Activated naive CD4-positive, alpha-beta T cell treated with anti-CD3 and anti-CD28 coated beads, Interleukin-2, amount 10 ng/mL, durations not matched to agents 7 days and 5 days (primary cell): ENCODE measurements around the gene RABGGTA.

Source experiments
- CTCF ChIA-PET: fragments of 350-600 bp; sonication (Branson Sonifier 250); formaldehyde crosslinking; loops from one replicate; lab custom pipeline; 2021; ENCODE audit warnings: antibody characterized with exemption; lab: Charles Lee
- DNase-seq: peaks from one replicate; pipeline ENCODE4 v3.0.0-alpha.2; 2020
- H3K27ac Mint-ChIP-seq: one replicate; pipeline ENCODE4 v1.8.0; 2021; ENCODE audit warnings: mild to moderate bottlenecking, moderate library complexity, mixed read lengths
- H3K27me3 Mint-ChIP-seq: one replicate; pipeline ENCODE4 v1.8.0; 2021; ENCODE audit warnings: mild to moderate bottlenecking, mixed read lengths
- H3K36me3 Mint-ChIP-seq: one replicate; pipeline ENCODE4 v1.8.0; 2021; ENCODE audit warnings: mixed read lengths
- H3K4me1 Mint-ChIP-seq: one replicate; pipeline ENCODE4 v1.8.0; 2021; ENCODE audit warnings: mixed read lengths
- H3K4me3 Mint-ChIP-seq: one replicate; pipeline ENCODE4 v1.8.0; 2021; ENCODE audit warnings: mild to moderate bottlenecking, moderate library complexity, mixed read lengths
- H3K9me3 Mint-ChIP-seq: one replicate; pipeline ENCODE4 v1.8.0; 2021; ENCODE audit warnings: mixed read lengths

The RABGGTA gene

DNA sequence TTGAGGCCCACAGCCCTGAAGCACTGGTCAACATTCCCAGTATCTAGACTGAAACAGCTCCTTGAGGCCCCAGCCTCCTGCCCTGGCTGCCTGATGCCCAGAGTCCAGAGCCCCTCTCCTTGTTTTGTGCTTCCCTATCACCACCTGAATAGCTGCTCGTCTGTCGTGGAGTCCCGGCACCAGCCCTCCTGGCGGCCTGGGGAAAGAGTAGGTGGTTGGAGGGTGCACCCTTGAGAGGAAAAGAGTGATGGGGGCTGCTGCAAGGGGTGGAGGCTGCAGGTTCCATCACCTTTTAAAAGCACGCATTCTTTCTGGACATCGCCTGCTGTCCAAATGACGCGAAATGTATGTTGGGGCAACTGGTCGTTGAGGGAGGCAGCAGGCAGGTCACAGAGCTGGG, 3.2 kb downstream of the RABGGTA start:
- Mint-ChIP-seq H3K4me1 (peaks cover 35% of the 10 kb centered on the region), H3K36me3 (peaks cover 20% of the 10 kb centered on the region), H3K27ac (no peak overlapping the region), H3K27me3 (no peaks in the 10 kb centered on the region), H3K9me3 (no peaks in the 10 kb centered on the region), H3K4me3 (no peak overlapping the region)
- CTCF ChIA-PET, result interaction anchor here (1.4 to 1.8 kb wide), 2 partner anchors 18 to 40 kb away, joined by 3 to 5 read pairs; partner anchors contain the start of gene CIDEB
- no peak for DNase-seq

DNA sequence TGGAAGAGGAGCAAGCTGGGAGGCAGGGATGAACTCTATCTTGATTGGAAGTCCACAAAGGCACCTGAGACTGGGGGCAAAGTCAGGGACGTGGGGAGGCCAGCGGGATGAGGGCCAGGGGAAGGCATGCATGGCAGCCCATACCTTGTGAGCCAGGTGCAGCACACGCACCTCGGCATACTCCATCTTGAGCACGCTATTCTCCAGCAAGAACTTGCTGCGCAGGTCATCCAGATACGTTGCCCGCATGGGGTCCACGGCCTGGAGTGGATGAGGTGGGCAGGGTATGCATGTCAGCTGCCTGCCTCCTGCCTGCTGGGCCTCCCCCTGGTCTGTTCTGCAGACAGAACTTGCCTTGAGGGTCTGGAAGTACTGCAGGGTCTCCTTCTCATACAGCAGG, 3.9 kb downstream of the RABGGTA start:
- CTCF ChIA-PET, result interaction anchor here (1.8 kb wide), 1 partner anchor 17 kb away, joined by 5 read pairs; no protein-coding TSS in a partner anchor
- DNase-seq, result no peak
- H3K4me3 Mint-ChIP-seq, result no peak overlapping the region
- no peak overlapping the region for H3K27ac Mint-ChIP-seq
- H3K9me3 Mint-ChIP-seq, result no peaks in the 10 kb centered on the region
- H3K27me3 Mint-ChIP-seq, result no peaks in the 10 kb centered on the region
- peaks cover 29% of the 10 kb centered on the region for H3K4me1 Mint-ChIP-seq
- H3K36me3 Mint-ChIP-seq, result peaks cover 20% of the 10 kb centered on the region

DNA sequence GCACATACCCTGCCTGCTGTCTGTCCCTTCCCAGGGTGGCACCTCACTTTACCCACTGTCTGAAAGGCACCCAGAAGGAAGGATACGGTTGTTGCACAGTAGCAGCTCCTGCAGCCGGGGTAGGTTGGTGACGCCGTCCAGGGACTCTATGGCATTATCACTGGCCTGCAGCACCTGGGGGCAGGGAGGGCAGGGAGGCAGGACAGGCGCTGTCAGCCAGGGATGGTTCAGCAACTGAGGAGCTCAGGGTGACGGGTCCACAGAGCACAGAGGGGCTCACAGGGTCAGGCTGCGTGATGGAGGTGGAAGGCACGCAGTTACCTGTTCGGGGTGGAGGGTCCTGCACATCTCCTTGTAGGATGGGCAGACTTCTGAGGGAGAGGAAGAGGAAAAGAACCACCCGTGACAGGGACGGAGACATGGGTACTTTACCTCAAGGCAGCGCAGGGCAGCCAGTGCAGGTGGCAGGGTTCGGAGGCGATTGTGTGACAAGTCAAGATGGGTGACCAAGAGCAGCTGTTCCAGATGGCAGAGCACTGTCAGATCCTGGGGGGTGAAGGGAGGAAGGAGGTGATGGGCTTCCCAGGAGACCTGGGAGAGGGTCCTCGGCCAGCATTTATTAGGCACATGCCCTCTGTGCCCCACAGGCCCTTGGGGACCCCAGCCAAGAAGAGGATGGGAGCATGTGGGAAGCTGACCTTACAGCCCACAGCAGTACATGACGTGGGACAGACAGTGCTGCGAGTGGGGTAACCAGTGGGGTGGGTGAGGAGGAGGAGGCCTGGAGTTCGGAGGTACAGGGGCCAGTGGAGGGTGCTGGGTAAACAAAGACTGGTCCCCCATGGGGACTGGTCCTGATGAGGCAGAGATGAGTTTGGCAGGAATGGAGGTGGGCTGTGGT, 4.8 kb downstream of the RABGGTA start:
- Mint-ChIP-seq H3K4me1 (peaks cover 20% of the 10 kb centered on the region), H3K36me3 (peaks cover 20% of the 10 kb centered on the region), H3K27me3 (no peaks in the 10 kb centered on the region), H3K4me3 (no peak overlapping the region), H3K9me3 (no peaks in the 10 kb centered on the region), H3K27ac (peak overlapping the region; percentile 46)
- no peak for DNase-seq
- CTCF ChIA-PET, result no interaction called here

DNA sequence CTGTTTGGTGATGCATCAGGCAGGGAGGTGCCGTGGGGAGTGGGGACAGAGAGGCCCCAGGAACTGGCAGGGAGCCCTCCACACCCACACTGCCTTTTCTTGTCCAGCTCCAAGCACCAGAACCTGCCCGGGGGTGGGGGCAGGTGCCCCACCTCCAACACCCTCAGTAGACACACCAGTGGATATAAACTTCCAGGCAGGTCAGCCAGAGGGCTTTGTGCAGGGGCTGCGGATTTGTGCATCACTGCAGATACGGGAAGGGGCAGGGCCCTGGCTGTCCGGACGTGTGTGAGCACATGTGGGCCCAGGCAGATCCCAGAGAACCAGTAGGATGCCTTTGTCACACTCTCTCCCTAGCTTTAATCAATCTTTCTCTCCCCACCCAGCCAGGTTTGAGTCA, 7.1 kb downstream of the RABGGTA start:
- no peak overlapping the region for H3K4me3 Mint-ChIP-seq
- H3K9me3 Mint-ChIP-seq, result no peaks in the 10 kb centered on the region
- no peak overlapping the region for H3K27ac Mint-ChIP-seq
- H3K27me3 Mint-ChIP-seq, result no peaks in the 10 kb centered on the region
- no peak for DNase-seq
- H3K4me1 Mint-ChIP-seq, result peaks cover 2% of the 10 kb centered on the region
- peaks cover 18% of the 10 kb centered on the region for H3K36me3 Mint-ChIP-seq
- CTCF ChIA-PET, result interaction anchor here (0.5 kb wide), 1 partner anchor 52 kb away, joined by 3 read pairs; no protein-coding TSS in a partner anchor

DNA sequence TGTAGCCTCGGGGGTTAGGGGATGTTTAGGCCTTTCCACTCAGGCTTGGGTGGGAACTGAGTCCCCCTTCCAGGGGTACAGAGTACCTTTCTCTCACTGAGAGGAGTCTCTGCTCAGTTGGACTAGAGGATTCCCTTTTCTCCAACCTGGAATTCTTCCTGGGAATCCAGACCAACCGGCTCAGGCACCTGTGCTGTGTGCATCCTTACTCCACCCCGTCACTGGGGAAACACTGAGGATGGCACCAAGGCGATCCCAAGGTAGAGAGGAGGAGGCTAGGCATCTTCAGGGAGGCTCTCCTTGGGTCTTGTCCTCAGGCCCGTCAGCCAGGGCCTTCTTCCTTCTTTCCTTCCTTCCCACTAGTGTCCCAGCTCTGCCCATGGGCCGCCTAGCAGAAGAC, 7.5 kb downstream of the RABGGTA start:
- Mint-ChIP-seq H3K4me1 (no peaks in the 10 kb centered on the region), H3K9me3 (no peaks in the 10 kb centered on the region), H3K27ac (no peak overlapping the region), H3K4me3 (no peak overlapping the region), H3K36me3 (peaks cover 15% of the 10 kb centered on the region), H3K27me3 (no peaks in the 10 kb centered on the region)
- CTCF ChIA-PET, result no interaction called here
- no peak for DNase-seq

DNA sequence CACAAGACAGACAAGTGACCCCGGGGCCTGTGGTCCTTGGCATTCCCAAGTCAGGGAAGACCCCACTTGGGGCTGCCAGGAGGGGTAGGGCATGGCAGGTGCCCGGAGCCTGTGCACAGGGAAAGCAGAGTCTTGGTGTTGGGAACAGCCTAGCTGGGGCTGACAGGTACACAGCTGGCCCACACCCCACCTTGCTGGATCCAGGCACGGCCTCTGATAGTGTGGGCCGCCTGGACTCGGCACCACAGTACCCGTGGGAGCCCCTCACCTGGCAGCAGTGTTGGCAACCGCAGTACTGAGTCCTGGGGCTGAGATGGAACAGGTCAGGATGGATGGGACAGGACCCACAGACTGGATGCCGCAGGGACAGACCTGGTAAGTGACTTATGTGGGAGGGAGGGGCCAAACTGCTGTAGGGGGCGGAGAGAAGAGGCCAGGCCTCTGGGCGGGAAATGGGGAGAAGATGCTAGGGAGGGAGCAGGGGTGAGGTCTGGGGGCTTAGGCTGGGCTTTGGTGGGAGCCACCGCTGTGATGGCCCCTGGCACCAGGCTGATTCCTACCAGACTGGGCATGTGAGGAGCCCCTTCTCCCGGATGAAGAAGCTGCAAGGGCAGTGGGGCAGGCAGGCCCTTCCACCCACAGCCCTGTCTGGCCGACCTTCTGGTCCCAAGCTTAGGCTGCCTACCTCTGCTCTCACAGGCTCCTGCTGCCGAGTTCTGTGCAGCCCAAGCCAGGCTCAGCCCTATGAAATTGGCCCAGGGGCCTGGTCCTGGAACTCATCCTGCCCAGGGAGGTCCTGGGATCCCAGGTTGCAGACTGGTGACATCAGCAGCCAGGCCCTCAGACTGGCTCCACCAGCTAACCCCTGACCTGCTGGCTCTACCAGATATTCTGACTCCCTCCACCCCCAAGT, 8.3 kb downstream of the RABGGTA start, which contains the start of gene TGM1:
Gene TGM1, minus strand, starts transcription at position 357 of the 913 bp plus-strand sequence. CDS start 825 bp downstream, outside the sequence.
- Mint-ChIP-seq H3K36me3 (peaks cover 15% of the 10 kb centered on the region), H3K9me3 (no peaks in the 10 kb centered on the region), H3K27me3 (no peaks in the 10 kb centered on the region), H3K4me1 (no peaks in the 10 kb centered on the region), H3K27ac (no peak within 1 kb of the TSS), H3K4me3 (no peak within 1 kb of the TSS)
- CTCF ChIA-PET, result no interaction called here
- no peak for DNase-seq

DNA sequence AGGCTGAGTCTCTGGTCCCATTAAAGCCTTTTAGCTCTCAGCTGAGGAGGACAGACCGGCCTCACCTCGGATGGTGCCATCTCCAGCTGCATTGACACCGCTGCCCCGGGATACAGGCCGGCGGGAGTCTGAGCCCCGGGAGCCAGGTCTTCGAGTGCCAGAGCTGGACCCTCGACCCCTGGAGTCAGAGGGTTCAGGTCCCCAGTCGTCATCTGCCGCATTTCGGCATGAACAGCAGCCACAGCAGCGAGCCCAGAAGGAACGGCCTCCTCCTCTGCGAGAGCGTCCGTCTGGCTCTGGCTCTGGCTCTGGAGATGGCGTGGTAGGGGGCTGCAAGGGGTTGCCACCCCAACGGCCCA, 9.4 kb downstream of the RABGGTA start:
- peaks cover 9% of the 10 kb centered on the region for H3K36me3 Mint-ChIP-seq
- no peaks in the 10 kb centered on the region for H3K9me3 Mint-ChIP-seq
- H3K27me3 Mint-ChIP-seq, result no peaks in the 10 kb centered on the region
- H3K27ac Mint-ChIP-seq, result no peak overlapping the region
- DNase-seq, result no peak
- CTCF ChIA-PET, result no interaction called here
- H3K4me3 Mint-ChIP-seq, result no peak overlapping the region
- no peaks in the 10 kb centered on the region for H3K4me1 Mint-ChIP-seq

DNA sequence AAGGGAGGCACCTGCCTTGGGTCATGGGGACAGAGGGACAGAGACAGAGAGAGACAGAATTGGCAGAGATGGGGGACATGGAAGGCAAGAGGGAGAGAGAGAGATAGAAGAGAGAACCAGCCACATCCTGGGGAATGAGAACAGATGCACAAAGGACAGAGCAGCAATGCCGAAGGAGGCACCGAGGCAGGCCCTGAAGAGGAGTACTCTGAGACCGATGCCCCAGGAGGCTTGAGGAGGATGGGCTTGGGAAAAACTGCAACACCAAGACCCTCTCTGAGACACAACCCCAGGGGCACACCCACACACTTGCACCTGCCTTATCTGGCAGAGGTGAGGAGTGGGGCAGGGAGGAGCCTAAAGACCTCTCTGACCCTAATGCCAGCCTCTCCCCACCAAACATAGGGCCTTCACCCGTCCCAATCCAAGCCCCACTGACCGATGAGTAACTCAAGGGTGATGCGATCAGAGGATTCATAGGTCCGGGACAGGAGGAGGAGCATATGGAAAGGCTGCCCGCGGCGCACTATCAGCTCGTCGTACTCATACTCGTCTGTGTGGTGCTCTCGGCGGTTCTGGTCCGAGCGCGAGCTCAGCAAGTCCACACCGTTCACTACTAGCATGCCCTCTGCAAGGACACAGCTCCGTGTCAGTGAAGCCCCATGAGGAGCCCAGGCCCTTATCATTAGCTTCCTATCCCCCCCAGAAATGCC, 10.0 kb downstream of the RABGGTA start:
- H3K27ac Mint-ChIP-seq, result no peak overlapping the region
- H3K27me3 Mint-ChIP-seq, result no peaks in the 10 kb centered on the region
- H3K9me3 Mint-ChIP-seq, result no peaks in the 10 kb centered on the region
- no peak overlapping the region for H3K4me3 Mint-ChIP-seq
- H3K4me1 Mint-ChIP-seq, result no peaks in the 10 kb centered on the region
- H3K36me3 Mint-ChIP-seq, result peaks cover 4% of the 10 kb centered on the region
- DNase-seq, result no peak
- CTCF ChIA-PET, result interaction anchor here (1.5 kb wide), 1 partner anchor 19 kb away, joined by 3 read pairs; the partner anchor contains the start of gene TINF2

DNA sequence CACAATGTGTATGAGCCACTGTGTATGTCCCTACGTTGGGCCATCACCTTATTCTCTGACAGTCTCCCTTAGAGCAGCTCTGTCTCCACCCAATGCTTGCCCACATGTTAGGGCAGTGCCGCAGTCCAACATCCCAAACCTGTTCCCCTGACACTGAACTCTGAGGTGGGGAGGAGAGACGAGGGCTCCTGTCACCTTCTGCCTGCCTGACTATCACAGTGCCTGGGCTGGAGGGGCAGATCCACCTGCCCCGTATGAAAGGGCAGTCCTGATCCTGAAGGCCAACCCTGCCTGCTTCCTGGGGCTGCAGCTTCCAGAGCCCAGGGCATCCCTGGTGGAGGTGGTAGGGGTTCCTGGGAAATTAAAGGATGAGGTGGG, 10.6 kb downstream of the RABGGTA start:
- CTCF ChIA-PET, result interaction anchor here (1.5 kb wide), 1 partner anchor 18 kb away, joined by 3 read pairs; the partner anchor contains the start of gene TINF2
- H3K27me3 Mint-ChIP-seq, result no peaks in the 10 kb centered on the region
- H3K27ac Mint-ChIP-seq, result no peak overlapping the region
- no peak overlapping the region for H3K4me3 Mint-ChIP-seq
- peaks cover 2% of the 10 kb centered on the region for H3K36me3 Mint-ChIP-seq
- H3K9me3 Mint-ChIP-seq, result no peaks in the 10 kb centered on the region
- no peaks in the 10 kb centered on the region for H3K4me1 Mint-ChIP-seq
- no peak for DNase-seq

DNA sequence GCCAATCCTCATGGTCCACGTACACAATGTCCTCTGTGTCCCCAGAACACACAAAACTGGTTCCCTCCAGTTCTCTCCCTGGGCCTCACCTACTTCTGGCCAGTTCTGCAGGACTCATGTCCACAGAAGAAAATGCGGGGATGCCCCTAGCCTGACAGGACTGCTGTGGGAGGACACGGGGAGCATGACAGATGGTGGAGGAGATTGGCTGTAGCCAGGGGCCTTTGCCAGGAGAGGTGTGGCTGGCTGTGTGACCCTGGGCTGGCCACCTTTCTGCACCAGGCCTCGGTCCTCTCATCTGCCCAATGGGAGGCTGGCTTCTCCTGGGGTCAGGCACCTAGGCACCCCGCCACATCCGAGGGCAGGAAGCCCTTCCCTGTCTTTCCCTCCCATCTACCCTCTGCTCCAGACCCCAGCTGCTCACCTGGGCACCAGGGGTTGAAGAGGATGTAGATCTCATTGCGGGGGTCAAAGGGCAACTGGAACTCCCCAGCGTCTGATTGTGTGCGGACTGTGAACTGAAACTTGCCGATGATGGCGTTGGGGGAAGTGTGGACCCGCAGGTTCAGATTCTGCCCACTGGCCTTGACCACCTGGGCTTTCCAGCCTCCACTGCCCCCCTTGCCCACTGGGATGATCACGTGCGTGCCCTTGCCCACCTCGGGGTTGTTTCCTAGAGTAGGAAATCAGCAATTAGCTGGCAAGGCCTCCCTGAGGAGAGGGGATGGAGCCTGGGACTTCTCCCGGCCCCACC, 11.2 kb downstream of the RABGGTA start:
- no peak overlapping the region for H3K27ac Mint-ChIP-seq
- H3K4me1 Mint-ChIP-seq, result no peaks in the 10 kb centered on the region
- DNase-seq, result no peak
- H3K36me3 Mint-ChIP-seq, result peaks cover 2% of the 10 kb centered on the region
- H3K9me3 Mint-ChIP-seq, result no peaks in the 10 kb centered on the region
- no peaks in the 10 kb centered on the region for H3K27me3 Mint-ChIP-seq
- no peak overlapping the region for H3K4me3 Mint-ChIP-seq
- CTCF ChIA-PET, result interaction anchor here (1.5 kb wide), 1 partner anchor 18 kb away, joined by 3 read pairs; the partner anchor contains the start of gene TINF2

DNA sequence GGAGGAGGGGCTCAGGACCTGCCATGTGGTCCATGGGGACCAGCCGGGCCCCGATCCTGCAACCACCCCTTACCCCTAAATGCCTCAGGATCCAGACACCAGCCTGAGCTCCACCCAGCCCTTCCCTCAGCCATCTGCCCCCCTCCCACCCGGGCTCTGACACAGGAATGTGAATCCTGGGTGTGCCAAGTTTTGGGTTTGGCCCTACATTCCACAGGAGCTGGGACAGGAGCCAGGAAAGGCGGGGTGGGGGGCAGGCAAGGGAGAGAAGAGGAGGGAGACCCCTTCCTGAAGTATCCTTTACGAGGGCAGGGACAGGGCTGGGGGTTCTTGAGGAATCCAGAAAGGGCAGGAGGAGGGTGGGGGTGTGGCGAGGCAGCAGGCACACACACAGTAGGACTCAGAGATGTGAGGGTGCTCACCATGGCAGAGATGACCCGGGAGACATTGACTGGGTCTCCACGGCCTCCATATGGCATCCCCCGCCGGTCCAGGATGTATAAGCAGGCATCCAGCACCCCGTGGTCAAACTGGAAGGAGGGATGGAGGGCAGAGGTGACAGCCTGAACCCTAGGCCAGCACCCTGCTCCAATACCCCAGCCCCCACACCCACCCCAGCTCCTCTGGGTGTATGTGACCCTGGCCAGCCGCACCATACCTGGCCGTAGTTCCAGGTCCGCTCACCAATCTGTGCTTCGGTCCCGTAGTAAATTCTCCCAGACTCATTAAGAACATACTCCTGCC, 11.9 kb downstream of the RABGGTA start:
- no peaks in the 10 kb centered on the region for H3K36me3 Mint-ChIP-seq
- no peak for DNase-seq

DNA sequence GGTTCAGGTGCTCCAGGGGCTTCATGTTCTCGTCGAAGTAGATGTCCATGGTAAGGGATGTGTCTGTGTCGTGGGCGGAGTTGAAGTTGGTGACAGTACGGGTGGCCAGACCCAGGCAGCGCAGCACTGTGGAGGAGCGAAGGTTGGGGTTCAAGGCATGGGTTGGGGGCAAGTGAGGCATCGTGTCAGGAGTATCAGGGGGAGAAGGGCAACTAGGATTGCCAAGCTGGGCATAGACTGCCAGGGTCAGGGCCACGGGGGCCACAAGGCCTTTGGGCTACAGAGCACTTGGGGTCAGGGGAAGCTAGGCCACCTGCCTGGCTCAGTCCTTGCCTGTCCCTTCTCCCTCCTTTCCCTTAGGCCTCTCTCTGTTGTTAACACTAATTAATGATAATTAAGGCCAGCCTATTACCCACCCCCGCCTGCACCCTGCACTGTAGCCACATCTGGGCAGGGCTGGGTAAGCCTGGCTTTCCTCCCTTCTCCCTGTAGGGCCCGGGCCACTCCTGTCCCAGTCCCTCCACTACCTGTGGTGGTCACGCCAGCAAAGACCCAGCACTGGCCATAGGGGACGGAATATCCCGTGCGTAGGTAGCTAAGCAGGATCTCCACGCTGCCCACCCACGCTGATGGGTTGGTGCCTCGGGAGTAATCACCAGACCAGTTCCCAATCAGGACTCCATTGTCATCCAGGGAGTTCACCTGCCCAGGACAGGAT, 12.7 kb downstream of the RABGGTA start:
- Mint-ChIP-seq H3K27me3 (no peaks in the 10 kb centered on the region), H3K36me3 (peaks cover 5% of the 10 kb centered on the region), H3K9me3 (no peaks in the 10 kb centered on the region), H3K4me1 (no peaks in the 10 kb centered on the region), H3K27ac (no peak overlapping the region), H3K4me3 (no peak overlapping the region)
- no peak for DNase-seq
- CTCF ChIA-PET, result interaction anchor here (0.8 to 1.3 kb wide), 2 partner anchors 16 to 51 kb away, joined by 3 to 5 read pairs; partner anchors contain the start of genes LTB4R2 and TINF2

More for the DNA sequence above, 11.9 kb downstream of the RABGGTA start:
- H3K4me1 Mint-ChIP-seq, result no peaks in the 10 kb centered on the region
- CTCF ChIA-PET, result no interaction called here
- H3K27me3 Mint-ChIP-seq, result no peaks in the 10 kb centered on the region
- H3K4me3 Mint-ChIP-seq, result no peak overlapping the region
- H3K27ac Mint-ChIP-seq, result no peak overlapping the region
- no peaks in the 10 kb centered on the region for H3K9me3 Mint-ChIP-seq
